Psoas muscle (tissue), 8 donors: ENCODE data around the gene RAD21L1. TPM values are rescaled to one million over a fixed set of nuclear protein-coding genes. Genes with fewer than 3 reads are reported as not detected.

ENCODE experiments used
- ATAC-seq, 4 donors: fragments of 200-7000 bp; cut with Tn5 transposase; one replicate each; pipeline ENCODE4 v1.9.1; 2020; ENCODE audit warnings: moderate library complexity in 3 of 4, mild to moderate bottlenecking in 2 of 4
- DNase-seq, 2 donors: peaks; one replicate each; pipeline ENCODE4 v3.0.0-alpha.2; 2020
- H3K27ac ChIP-seq: fragments of 200-600 bp; one replicate; pipeline ENCODE4 v1.8.0; 2022
- H3K27me3 ChIP-seq, 3 donors: fragments of 200-600 bp in 1 of 3; one replicate each; pipeline versions ENCODE4 v1.6.1 to v1.8.0; 2013 to 2022; ENCODE audit warnings: low read length in 2 of 3, mild to moderate bottlenecking in 2 of 3, moderate library complexity in 1 of 3; ENCODE audit not compliant: insufficient read depth in 3 of 3
- H3K36me3 ChIP-seq, 2 donors: fragments of 200-600 bp in 1 of 2; one replicate each; pipeline versions ENCODE4 v1.6.1 to v1.8.0; 2013 to 2022; ENCODE audit warnings: low read depth in 1 of 2, mild to moderate bottlenecking in 1 of 2, moderate library complexity in 1 of 2; ENCODE audit not compliant: insufficient read depth in 1 of 2
- H3K4me1 ChIP-seq: fragments of 200-600 bp; one replicate; pipeline ENCODE4 v1.8.0; 2022
- H3K4me3 ChIP-seq: fragments of 200-600 bp; one replicate; pipeline ENCODE4 v1.8.0; 2022; ENCODE audit warnings: mild to moderate bottlenecking
- H3K9me3 ChIP-seq: fragments of 200-600 bp; one replicate; pipeline ENCODE4 v1.8.0; 2022
- WGBS, 3 donors: extraction: QIAGEN DNeasy Blood & Tissue Kit; methylation state at CpG; one replicate each; pipeline versions ENCODE4 v1.1.6 to v1.1.7; 2013; 5-methylcytosine and 5-hydroxymethylcytosine counted together
- intact Hi-C, 2 donors: fragments of 100-400 bp; cut with DNase I; formaldehyde crosslinking; loops; one replicate each; pipeline versions ENCODE4 v1.11.0 to v1.14.2; 2022
- polyA plus RNA-seq, 3 donors: library from polyadenylated mRNA; stranded (reverse); fragments of 200-250 nt; gene quantifications; one replicate each; pipeline ENCODE4 v1.2.3, GENCODE V29; 2013
- total RNA-seq, 4 donors: library from RNA; stranded (reverse); fragmentation: NEBNext Ultra II Directional in 2 of 4; extraction: Animal tissue kit (Norgen Biotek cat#: 25700) in 2 of 4; gene quantifications; one replicate each; pipeline versions ENCODE4 v1.2.1 to v1.2.4, GENCODE V29; 2021 to 2023
- TF ChIP-seq, protein P1 (sequence below): fragments of 200-600 bp; IDR thresholded peaks from one replicate; pipeline ENCODE4 v1.8.0; 2022; ENCODE audit warnings: antibody characterized with exemption
- donor health status: healthy with polysubstance abuse.
- donor health status: DM: no; HTN: no; CAD: no; lungs with moderate emphysema.
- donor health status: Bipolar disorder and iron deficiency.
- donor health status: healthy.
- donor health status: DM: yes; HTN: yes; CAD: no.
- donor health status: DM: no; HTN: no; CAD: no.
- donor health status: DM: no; HTN: no; CAD: no.
- donor health status: DM: yes; HTN: yes; CAD: no.

The RAD21L1 gene
- total and polyA plus RNA-seq, 7 donors = not detected

DNA sequence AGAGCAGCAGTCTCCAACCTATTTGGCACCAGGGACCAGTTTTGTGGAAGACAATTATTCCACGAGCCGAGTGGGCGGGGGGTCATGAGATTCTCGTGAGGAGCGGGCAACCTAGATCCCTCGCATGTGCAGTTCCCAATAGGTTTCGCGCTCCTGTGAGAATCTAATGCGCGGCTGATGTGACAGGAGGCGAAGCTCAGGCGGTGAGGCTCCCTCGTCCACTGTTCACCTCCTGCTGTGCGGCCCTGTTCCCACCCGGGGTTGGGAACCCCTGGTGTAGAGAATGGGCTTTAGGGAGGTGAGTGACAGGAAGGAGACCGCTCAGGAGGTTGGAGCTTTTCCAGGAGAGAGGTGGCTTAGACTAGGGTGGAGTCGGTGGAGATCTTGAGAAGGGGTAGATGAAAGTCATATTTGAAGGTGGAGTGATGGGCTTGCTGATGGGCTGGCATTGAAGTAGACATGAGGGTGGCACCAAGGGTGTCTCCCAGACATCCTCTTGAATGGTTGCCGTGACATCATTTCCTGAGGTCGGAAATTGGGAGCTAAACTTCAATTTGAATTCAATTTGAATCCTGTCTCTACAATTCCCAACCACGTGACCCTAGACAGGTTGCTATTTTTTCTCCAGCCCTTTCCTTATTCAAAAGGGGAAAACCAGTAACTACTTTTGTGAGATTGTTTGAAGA, 1.5 kb upstream of the RAD21L1 start:
- Histone ChIP-seq H3K9me3 (no peaks in the 10 kb centered on the region), H3K36me3 (no peaks in the 10 kb centered on the region), H3K27ac (no peak overlapping the region), H3K4me1 (peaks cover 6% of the 10 kb centered on the region), H3K4me3 (no peak overlapping the region), H3K27me3 (peaks cover 0 to 32% (median 0%) of the 10 kb centered on the region in 3 donors)
- TF ChIP-seq, protein P1, sequence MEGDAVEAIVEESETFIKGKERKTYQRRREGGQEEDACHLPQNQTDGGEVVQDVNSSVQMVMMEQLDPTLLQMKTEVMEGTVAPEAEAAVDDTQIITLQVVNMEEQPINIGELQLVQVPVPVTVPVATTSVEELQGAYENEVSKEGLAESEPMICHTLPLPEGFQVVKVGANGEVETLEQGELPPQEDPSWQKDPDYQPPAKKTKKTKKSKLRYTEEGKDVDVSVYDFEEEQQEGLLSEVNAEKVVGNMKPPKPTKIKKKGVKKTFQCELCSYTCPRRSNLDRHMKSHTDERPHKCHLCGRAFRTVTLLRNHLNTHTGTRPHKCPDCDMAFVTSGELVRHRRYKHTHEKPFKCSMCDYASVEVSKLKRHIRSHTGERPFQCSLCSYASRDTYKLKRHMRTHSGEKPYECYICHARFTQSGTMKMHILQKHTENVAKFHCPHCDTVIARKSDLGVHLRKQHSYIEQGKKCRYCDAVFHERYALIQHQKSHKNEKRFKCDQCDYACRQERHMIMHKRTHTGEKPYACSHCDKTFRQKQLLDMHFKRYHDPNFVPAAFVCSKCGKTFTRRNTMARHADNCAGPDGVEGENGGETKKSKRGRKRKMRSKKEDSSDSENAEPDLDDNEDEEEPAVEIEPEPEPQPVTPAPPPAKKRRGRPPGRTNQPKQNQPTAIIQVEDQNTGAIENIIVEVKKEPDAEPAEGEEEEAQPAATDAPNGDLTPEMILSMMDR = no peak
- intact Hi-C loops = no loop called here
- DNase-seq (no peak), ATAC-seq (no peak)
- WGBS, 3 donors = 76 to 77% (median 77%) methylated on average over 20 of the region's 20 CpGs

DNA sequence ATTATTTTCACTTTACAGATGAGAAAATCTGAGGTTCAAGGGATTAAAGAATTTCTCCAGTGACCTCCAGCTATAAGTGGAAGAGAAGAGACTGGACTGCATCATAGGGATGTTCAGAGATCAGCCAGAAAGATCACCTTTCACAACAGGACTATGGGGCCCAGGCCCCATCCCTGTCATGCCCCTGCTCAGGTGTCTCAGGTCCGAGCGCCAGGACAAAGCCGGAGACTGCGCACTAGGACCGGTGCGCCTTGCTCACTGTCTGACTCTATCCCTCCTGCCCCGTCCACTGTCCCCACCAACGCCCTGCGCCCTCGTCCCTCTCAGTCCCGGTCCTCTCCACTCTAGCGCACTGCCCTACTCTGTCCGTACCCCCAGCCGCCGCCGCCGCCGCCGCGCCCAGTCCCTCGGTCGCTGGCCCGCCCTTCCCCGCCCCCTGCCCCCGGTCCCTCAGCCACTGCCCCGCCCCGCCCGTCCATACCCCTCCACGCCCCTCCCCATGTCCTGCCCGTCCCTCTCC, 521 bp upstream of the RAD21L1 start:
- ATAC-seq (peak; percentile 51 to 68 (median 54)), DNase-seq (no peak)
- Histone ChIP-seq H3K4me3 (peak overlapping the region; percentile 58), H3K27ac (no peak overlapping the region), H3K36me3 (no peaks in the 10 kb centered on the region), H3K27me3 (peaks cover 0 to 42% (median 0%) of the 10 kb centered on the region in 3 donors), H3K9me3 (no peaks in the 10 kb centered on the region), H3K4me1 (peaks cover 6% of the 10 kb centered on the region)
- TF ChIP-seq, protein P1 = no peak
- intact Hi-C loops = no loop called here
- 1 to 3% (median 3%) methylated on average over 14 to 30 of the region's 30 CpGs for WGBS, 3 donors

DNA sequence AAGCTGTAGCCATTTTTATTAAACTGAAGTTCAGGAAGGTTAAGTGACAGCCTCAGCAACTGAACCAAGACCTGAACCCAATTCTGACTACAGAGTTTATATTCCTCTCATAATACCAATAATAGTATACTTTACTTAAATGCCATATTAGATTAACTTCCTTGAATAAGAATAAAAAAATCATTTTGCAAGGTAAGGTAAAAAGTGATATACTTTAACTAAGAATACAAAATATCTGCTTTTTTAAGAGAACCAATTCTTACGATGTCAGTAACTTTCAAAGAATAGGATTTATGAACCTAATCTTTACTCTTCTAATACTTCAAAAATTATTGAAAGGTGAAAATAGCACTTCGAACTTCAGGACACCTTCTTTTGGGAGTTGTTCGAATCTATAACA, 3.7 kb downstream of the RAD21L1 start:
- ATAC-seq (no peak), DNase-seq (no peak)
- 87 to 94% (median 89%) methylated on average over 3 of the region's 3 CpGs for WGBS, 3 donors
- Histone ChIP-seq H3K27ac (no peak overlapping the region), H3K36me3 (no peaks in the 10 kb centered on the region), H3K27me3 (peaks cover 0 to 51% (median 0%) of the 10 kb centered on the region in 3 donors), H3K4me3 (no peak overlapping the region), H3K4me1 (peaks cover 6% of the 10 kb centered on the region), H3K9me3 (no peaks in the 10 kb centered on the region)
- intact Hi-C loops = no loop called here
- TF ChIP-seq, protein P1 = no peak

DNA sequence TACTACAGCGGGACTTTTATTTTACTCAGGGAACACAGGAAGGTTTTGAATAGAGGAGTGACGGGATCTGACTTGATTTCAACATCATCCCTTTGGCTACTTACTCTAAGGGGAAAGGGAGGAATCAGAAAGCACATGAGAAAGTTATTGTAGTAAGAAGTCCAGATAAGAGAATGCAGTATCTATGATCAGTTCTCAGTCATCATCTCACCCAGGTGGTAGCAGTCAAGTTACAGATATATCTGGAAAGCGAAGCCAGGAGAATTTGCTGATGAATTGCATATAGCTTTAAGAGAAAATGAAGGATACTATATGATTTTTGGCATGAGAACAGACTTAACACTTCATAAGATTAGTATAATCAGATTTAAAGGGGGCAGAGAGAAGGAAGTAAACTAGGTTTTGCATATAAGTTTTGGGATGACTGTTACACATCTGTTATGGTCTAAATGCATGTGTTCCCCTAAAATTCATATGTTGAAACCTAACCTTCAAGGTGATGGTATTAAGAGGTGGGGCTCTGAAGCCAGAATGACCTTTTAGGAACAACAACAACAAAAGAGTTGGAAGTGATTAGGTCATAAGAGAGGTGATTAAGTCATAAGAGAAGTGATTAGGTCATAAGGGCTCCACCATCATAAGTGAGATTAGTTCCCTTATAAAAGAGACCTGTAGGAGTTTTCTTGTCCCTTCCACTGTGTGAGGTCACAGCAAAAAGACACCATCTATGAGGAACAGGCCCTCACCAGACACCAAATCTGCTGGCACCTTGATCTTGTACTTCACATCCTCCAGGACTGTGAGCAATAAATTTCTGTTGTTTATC, 6.7 kb downstream of the RAD21L1 start:
- 89 to 91% (median 90%) methylated on average over 3 of the region's 3 CpGs for WGBS, 3 donors
- peaks cover 0 to 37% (median 3%) of the 10 kb centered on the region in 3 donors for H3K27me3 ChIP-seq
- no peak overlapping the region for H3K27ac ChIP-seq
- intact Hi-C loops = no loop called here
- no peak for ATAC-seq
- TF ChIP-seq, protein P1 = no peak
- no peak for DNase-seq
- no peaks in the 10 kb centered on the region for H3K9me3 ChIP-seq
- no peak overlapping the region for H3K4me3 ChIP-seq
- H3K4me1 ChIP-seq = no peaks in the 10 kb centered on the region
- no peaks in the 10 kb centered on the region for H3K36me3 ChIP-seq
